HepG2 (cell line): ENCODE measurements around the gene PLXNA1. TPM values are rescaled to one million over a fixed set of nuclear protein-coding genes. Genes with fewer than 3 reads are reported as not detected.

Experiments used
- ATAC-seq: fragments of 200-7000 bp; cut with Tn5 transposase; 3 replicates; pipeline ENCODE4 v1.9.1; 2020; ENCODE audit warnings: mild to moderate bottlenecking, moderate library complexity
- BruUV-seq: library from RNA; stranded (reverse); fragments of 400-500 nt; replicated peaks from 2 replicates; lab custom pipeline; 2021; lab: Mats Ljungman, UMichigan
- CTCF ChIA-PET: fragments of 300-600 bp; formaldehyde crosslinking; extraction: SDS; loops from one replicate; lab custom pipeline; 2021; ENCODE audit warnings: low total read pairs, inconsistent platforms, low intra/inter-chr PET ratio; lab: Yijun Ruan, JAX
- POLR2A ChIA-PET: fragments of 350-600 bp; sonication (Branson Sonifier 250); formaldehyde crosslinking; loops from one replicate; lab custom pipeline; 2020; ENCODE audit warnings: antibody characterized with exemption, inconsistent platforms; lab: Yijun Ruan, JAX
- DNase-seq: peaks from one replicate; pipeline ENCODE4 v3.0.0-alpha.2; 2015; ENCODE audit warnings: low spot score
- FAIRE-seq: peaks from 3 replicates; lab custom pipeline; 2011; peaks lifted over from hg19 to GRCh38; lab: Jason Lieb, UNC
- H2AFZ ChIP-seq: one replicate; pipeline ENCODE4 v1.6.1; 2011; ENCODE audit warnings: low read length, inconsistent platforms
- H3K27ac ChIP-seq: fragments of 300-600 bp; 3 replicates; pipeline ENCODE4 v1.8.0; 2011; ENCODE audit warnings: mixed run types, mild to moderate bottlenecking, mixed read lengths, low read length, inconsistent platforms; ENCODE audit not compliant: insufficient read depth; ENCODE audit errors: extremely low read length
- H3K27me3 ChIP-seq, 2 experiments: fragments of 200-600 bp in 1 of 2; 2 replicates in 1 of 2; 3 replicates in 1 of 2; pipeline versions ENCODE4 v1.6.0 to v1.8.0; 2011; ENCODE audit warnings: low read length in 2 of 2, mild to moderate bottlenecking in 2 of 2, moderate library complexity in 2 of 2, inconsistent platforms in 1 of 2; ENCODE audit not compliant: insufficient read depth in 2 of 2, control insufficient read depth in 1 of 2
- H3K36me3 ChIP-seq, 2 experiments: fragments of 200-600 bp in 1 of 2; replicated peaks in 1 of 2; 2 replicates in 1 of 2; 3 replicates in 1 of 2; pipeline versions ENCODE4 v1.5.1 to v1.8.0; 2011; ENCODE audit warnings: low read length in 2 of 2, inconsistent platforms in 1 of 2; ENCODE audit not compliant: insufficient read depth in 2 of 2, control insufficient read depth in 1 of 2
- H3K4me1 ChIP-seq: 2 replicates; pipeline ENCODE4 v1.5.1; 2012; ENCODE audit warnings: low read length, inconsistent platforms; ENCODE audit not compliant: insufficient read depth
- H3K4me2 ChIP-seq: 2 replicates; pipeline ENCODE4 v1.6.0; 2011; ENCODE audit warnings: low read depth, low read length, inconsistent platforms
- H3K4me3 ChIP-seq, 3 experiments: fragments of 200-600 bp in 1 of 3; sonication (generic), shearing (Covaris generic) in 1 of 3; replicated peaks in 1 of 3; 2 replicates each; pipeline ENCODE4 v1.5.1; 2011 to 2016; ENCODE audit warnings: low read length in 3 of 3, inconsistent platforms in 2 of 3, low read depth in 2 of 3, mild to moderate bottlenecking in 2 of 3, control low read depth in 1 of 3, mixed read lengths in 1 of 3; ENCODE audit not compliant: insufficient read depth in 1 of 3
- H3K79me2 ChIP-seq: one replicate; pipeline ENCODE4 v1.6.1; 2011; ENCODE audit warnings: low read length, inconsistent platforms; ENCODE audit not compliant: insufficient read depth
- H3K9ac ChIP-seq: 2 replicates; pipeline ENCODE4 v1.6.0; 2011; ENCODE audit warnings: mild to moderate bottlenecking, low read depth, low read length, inconsistent platforms; ENCODE audit not compliant: insufficient read depth
- H3K9me3 ChIP-seq: 2 replicates; pipeline ENCODE4 v1.5.1; 2012; ENCODE audit warnings: mild to moderate bottlenecking, low read length
- H4K20me1 ChIP-seq: 2 replicates; pipeline ENCODE4 v1.6.0; 2011; ENCODE audit warnings: inconsistent platforms, mild to moderate bottlenecking, low read length, moderate library complexity; ENCODE audit not compliant: insufficient read depth
- GLI4 ChIP-seq: sonication (generic); formaldehyde crosslinking; IDR thresholded peaks from 2 replicates; pipeline ENCODE4 v1.5.1; 2020; ENCODE audit warnings: missing genetic modification reagents, mild to moderate bottlenecking, moderate library complexity, borderline replicate concordance
- HDAC1 ChIP-seq: sonication (generic); formaldehyde crosslinking; IDR thresholded peaks from 2 replicates; pipeline ENCODE4 v1.5.1; 2020; ENCODE audit warnings: mild to moderate bottlenecking, missing genetic modification reagents
- HNRNPUL1 ChIP-seq: fragments of 200-400 bp; formaldehyde crosslinking; IDR thresholded peaks from 2 replicates; pipeline ENCODE4 v1.6.1; 2017; ENCODE audit warnings: low read depth, mild to moderate bottlenecking, low read length, moderate library complexity
- IKZF1 ChIP-seq: fragments of 450-650 bp; IDR thresholded peaks from 2 replicates; pipeline ENCODE4 v1.7.1; 2016
- KLF13 ChIP-seq: sonication (generic); formaldehyde crosslinking; IDR thresholded peaks from 2 replicates; pipeline ENCODE4 v1.4.0; 2020; ENCODE audit warnings: mild to moderate bottlenecking, missing genetic modification reagents
- MBD4 ChIP-seq: IDR thresholded peaks from 2 replicates; pipeline ENCODE4 v1.6.1; 2012; ENCODE audit warnings: low read length, inconsistent platforms, borderline replicate concordance
- PHF20 ChIP-seq: sonication (generic); formaldehyde crosslinking; IDR thresholded peaks from 2 replicates; pipeline ENCODE4 v1.5.0; 2020; ENCODE audit warnings: mild to moderate bottlenecking, missing genetic modification reagents
- SATB2 ChIP-seq: sonication (generic); formaldehyde crosslinking; IDR thresholded peaks from 2 replicates; pipeline ENCODE4 v1.5.0; 2020; ENCODE audit warnings: missing genetic modification reagents
- SMAD3 ChIP-seq: sonication (generic); formaldehyde crosslinking; IDR thresholded peaks from 2 replicates; pipeline ENCODE4 v1.4.0; 2020; ENCODE audit warnings: missing genetic modification reagents
- SRSF1 ChIP-seq: fragments of 200-400 bp; formaldehyde crosslinking; optimal IDR thresholded peaks from 2 replicates; pipeline ENCODE3; 2017; ENCODE audit warnings: mild to moderate bottlenecking, low read depth, low read length, moderate library complexity
- TBP ChIP-seq: sonication (generic); formaldehyde crosslinking; IDR thresholded peaks from 2 replicates; pipeline ENCODE4 v1.5.0; 2020; ENCODE audit warnings: missing genetic modification reagents
- ZFP1 ChIP-seq: IDR thresholded peaks from 2 replicates; pipeline ENCODE4 v1.6.1; 2016
- ZNF136 ChIP-seq: sonication (generic); formaldehyde crosslinking; IDR thresholded peaks from 2 replicates; pipeline ENCODE4 v1.8.1; 2022; ENCODE audit warnings: low read depth, mild to moderate bottlenecking, moderate library complexity, missing genetic modification reagents
- ZNF256 ChIP-seq: sonication (generic); formaldehyde crosslinking; conservative IDR thresholded peaks from 2 replicates; pipeline ENCODE4 v1.4.0; 2020; ENCODE audit warnings: missing genetic modification reagents
- ZNF776 ChIP-seq: sonication (generic); formaldehyde crosslinking; IDR thresholded peaks from 2 replicates; pipeline ENCODE4 v1.4.0; 2020; ENCODE audit warnings: mild to moderate bottlenecking, missing genetic modification reagents
- WGBS: methylation state at CpG from one replicate; pipeline ENCODE4 v1.1.6; 2017; ENCODE audit warnings: low lambda C conversion rate; 5-methylcytosine and 5-hydroxymethylcytosine counted together
- in situ Hi-C: cut with HindIII; loops from 2 replicates; pipeline ENCODE4 v1.10.0; 2017; ENCODE audit warnings: low pct_unique_long_range_greater_than_20kb; ENCODE audit not compliant: extremely low pct_ligation_motif_present
- intact Hi-C: fragments of 100-400 bp; cut with micrococcal nuclease; formaldehyde crosslinking; loops from one replicate; pipeline ENCODE4 v1.10.0; 2022; ENCODE audit not compliant: unreplicated experiment
- polyA plus RNA-seq, 8 experiments: library from polyadenylated mRNA; depleted of rRNA in 3 of 8; stranded (reverse) in 7 of 8; unstranded in 1 of 8; fragments of >200 nt; fragmentation: Illumina TruSeq in 4 of 8; extraction: Trizol in 4 of 8; gene quantifications; 2 replicates each; pipeline versions ENCODE4 v1.2.1 to v1.2.3, GENCODE V29; 2011 to 2016; ENCODE audit warnings: low read depth in 4 of 8, missing spikeins in 1 of 8, mixed read lengths in 1 of 8; ENCODE audit not compliant: insufficient read depth in 1 of 8
- total RNA-seq, 5 experiments: library from RNA; depleted of rRNA; stranded (reverse); fragments of >200 nt; fragmentation: Illumina TruSeq; extraction: Trizol; gene quantifications; 2 replicates each; pipeline ENCODE4 v1.2.3, GENCODE V29; 2016; ENCODE audit warnings: low read depth in 1 of 5
- TF ChIP-seq, protein P1 (sequence below): sonication (generic); formaldehyde crosslinking; IDR thresholded peaks from 2 replicates; pipeline ENCODE4 v1.5.1; 2020; ENCODE audit warnings: mild to moderate bottlenecking, missing genetic modification reagents, moderate library complexity
- TF ChIP-seq, protein P2 (sequence below): sonication (generic); formaldehyde crosslinking; IDR thresholded peaks from 2 replicates; pipeline ENCODE4 v1.4.0; 2020; ENCODE audit warnings: missing genetic modification reagents

Gene PLXNA1
- total and polyA plus RNA-seq, 2 of the 13 experiments (the other 11 are each of a cell fraction or from before 2014, with no cell fraction given): 16.6 to 18.2 TPM

DNA sequence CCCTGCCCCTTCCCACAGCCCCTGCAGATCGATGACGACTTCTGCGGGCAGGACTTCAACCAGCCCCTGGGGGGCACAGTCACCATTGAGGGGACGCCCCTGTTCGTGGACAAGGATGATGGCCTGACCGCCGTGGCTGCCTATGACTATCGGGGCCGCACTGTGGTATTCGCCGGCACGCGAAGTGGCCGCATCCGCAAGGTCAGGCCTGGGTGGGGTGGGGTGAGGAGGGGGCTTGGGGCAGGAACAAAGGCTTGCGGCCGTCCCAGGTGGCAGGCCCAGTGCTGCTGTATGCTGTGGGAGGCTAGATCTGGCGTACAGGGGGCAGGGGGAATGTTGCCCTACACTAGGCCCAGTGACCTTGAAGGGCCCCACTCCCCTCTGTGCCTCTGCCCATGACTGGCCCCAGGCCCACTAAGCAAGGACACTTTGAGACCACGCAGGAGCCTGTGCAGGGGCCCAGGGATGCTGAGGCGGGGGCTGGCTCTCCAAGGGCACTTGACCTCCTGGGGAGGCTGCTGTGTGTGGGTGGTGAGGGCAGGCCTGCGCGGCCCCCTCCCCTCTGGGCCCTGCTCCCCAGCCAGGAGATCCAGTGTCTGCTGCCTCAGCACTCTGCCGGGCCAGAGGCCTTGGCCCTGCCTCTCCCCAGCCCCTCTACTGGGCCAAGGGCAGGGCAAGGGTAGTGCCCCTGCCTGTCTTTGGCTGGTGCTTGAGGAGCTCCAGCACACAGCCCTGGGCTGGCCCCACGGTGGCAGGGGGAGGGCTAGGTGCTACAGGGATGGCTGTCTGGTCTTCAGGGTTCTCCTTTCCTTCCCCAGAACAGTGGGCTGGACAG lies 8.7 kb downstream of the PLXNA1 start:
- no peak overlapping the region for H2AFZ ChIP-seq
- ChIA-PET CTCF (no interaction called here), POLR2A (no interaction called here)
- ATAC-seq: no peak
- no peak for DNase-seq
- FAIRE-seq: no peak
- no peak overlapping the region for H3K9ac ChIP-seq
- no peaks in the 10 kb centered on the region for H3K27me3 ChIP-seq
- H3K27ac ChIP-seq: no peak overlapping the region
- no peak overlapping the region for H3K4me2 ChIP-seq
- H4K20me1 ChIP-seq: peaks cover 10% of the 10 kb centered on the region; the same call in 1 of the 2 replicates
- no peaks in the 10 kb centered on the region for H3K9me3 ChIP-seq
- intact Hi-C loops: no loop called here
- in situ Hi-C loops: no loop called here
- TF ChIP-seq KLF13 (CRISPR knock-in tag): no peak
- no peak for TF ChIP-seq SATB2 (CRISPR knock-in tag)
- no peak for TF ChIP-seq SMAD3 (CRISPR knock-in tag)
- no peak for TF ChIP-seq ZNF256 (CRISPR knock-in tag)
- TF ChIP-seq SRSF1: no peak
- TF ChIP-seq, protein P1, sequence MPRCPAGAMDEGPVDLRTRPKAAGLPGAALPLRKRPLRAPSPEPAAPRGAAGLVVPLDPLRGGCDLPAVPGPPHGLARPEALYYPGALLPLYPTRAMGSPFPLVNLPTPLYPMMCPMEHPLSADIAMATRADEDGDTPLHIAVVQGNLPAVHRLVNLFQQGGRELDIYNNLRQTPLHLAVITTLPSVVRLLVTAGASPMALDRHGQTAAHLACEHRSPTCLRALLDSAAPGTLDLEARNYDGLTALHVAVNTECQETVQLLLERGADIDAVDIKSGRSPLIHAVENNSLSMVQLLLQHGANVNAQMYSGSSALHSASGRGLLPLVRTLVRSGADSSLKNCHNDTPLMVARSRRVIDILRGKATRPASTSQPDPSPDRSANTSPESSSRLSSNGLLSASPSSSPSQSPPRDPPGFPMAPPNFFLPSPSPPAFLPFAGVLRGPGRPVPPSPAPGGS (CRISPR knock-in tag): no peak
- TF ChIP-seq ZNF136: no peak
- TF ChIP-seq ZNF776 (CRISPR knock-in tag): no peak
- no peak for TF ChIP-seq PHF20 (CRISPR knock-in tag)
- no peak for TF ChIP-seq ZFP1 (CRISPR knock-in tag)
- TF ChIP-seq TBP (CRISPR knock-in tag): no peak
- TF ChIP-seq IKZF1: no peak
- TF ChIP-seq MBD4: no peak
- no peak for TF ChIP-seq HDAC1
- TF ChIP-seq GLI4 (CRISPR knock-in tag): no peak
- TF ChIP-seq, protein P2, sequence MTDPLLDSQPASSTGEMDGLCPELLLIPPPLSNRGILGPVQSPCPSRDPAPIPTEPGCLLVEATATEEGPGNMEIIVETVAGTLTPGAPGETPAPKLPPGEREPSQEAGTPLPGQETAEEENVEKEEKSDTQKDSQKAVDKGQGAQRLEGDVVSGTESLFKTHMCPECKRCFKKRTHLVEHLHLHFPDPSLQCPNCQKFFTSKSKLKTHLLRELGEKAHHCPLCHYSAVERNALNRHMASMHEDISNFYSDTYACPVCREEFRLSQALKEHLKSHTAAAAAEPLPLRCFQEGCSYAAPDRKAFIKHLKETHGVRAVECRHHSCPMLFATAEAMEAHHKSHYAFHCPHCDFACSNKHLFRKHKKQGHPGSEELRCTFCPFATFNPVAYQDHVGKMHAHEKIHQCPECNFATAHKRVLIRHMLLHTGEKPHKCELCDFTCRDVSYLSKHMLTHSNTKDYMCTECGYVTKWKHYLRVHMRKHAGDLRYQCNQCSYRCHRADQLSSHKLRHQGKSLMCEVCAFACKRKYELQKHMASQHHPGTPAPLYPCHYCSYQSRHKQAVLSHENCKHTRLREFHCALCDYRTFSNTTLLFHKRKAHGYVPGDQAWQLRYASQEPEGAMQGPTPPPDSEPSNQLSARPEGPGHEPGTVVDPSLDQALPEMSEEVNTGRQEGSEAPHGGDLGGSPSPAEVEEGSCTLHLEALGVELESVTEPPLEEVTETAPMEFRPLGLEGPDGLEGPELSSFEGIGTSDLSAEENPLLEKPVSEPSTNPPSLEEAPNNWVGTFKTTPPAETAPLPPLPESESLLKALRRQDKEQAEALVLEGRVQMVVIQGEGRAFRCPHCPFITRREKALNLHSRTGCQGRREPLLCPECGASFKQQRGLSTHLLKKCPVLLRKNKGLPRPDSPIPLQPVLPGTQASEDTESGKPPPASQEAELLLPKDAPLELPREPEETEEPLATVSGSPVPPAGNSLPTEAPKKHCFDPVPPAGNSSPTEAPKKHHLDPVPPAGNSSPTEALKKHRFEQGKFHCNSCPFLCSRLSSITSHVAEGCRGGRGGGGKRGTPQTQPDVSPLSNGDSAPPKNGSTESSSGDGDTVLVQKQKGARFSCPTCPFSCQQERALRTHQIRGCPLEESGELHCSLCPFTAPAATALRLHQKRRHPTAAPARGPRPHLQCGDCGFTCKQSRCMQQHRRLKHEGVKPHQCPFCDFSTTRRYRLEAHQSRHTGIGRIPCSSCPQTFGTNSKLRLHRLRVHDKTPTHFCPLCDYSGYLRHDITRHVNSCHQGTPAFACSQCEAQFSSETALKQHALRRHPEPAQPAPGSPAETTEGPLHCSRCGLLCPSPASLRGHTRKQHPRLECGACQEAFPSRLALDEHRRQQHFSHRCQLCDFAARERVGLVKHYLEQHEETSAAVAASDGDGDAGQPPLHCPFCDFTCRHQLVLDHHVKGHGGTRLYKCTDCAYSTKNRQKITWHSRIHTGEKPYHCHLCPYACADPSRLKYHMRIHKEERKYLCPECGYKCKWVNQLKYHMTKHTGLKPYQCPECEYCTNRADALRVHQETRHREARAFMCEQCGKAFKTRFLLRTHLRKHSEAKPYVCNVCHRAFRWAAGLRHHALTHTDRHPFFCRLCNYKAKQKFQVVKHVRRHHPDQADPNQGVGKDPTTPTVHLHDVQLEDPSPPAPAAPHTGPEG (CRISPR knock-in tag): no peak
- TF ChIP-seq HNRNPUL1: no peak
- H3K36me3 ChIP-seq: peaks cover 21 to 22% of the 10 kb centered on the region in 2 experiments; a peak in 4 of 5 replicates
- peaks cover 4% of the 10 kb centered on the region for H3K79me2 ChIP-seq
- no peaks in the 10 kb centered on the region for H3K4me1 ChIP-seq
- WGBS: 93% methylated on average over 4 of the region's 24 CpGs
- no TSS peak for BruUV-seq
- H3K4me3 ChIP-seq: no peak overlapping the region
